HEK293 (cell line): Measurements from ENCODE around the gene ADGRD2.

Source experiments
- CTCF ChIA-PET: fragments of 350-600 bp; formaldehyde crosslinking; extraction: SDS; loops from one replicate; lab custom pipeline; 2021; ENCODE audit warnings: antibody characterized with exemption; lab: Yijun Ruan, JAX
- POLR2A ChIA-PET: fragments of 300-600 bp; formaldehyde crosslinking; extraction: SDS; loops from one replicate; lab custom pipeline; 2020; ENCODE audit warnings: antibody characterized with exemption, inconsistent platforms; lab: Yijun Ruan, JAX
- H3K27ac ChIP-seq: fragments of 200-500 bp; sonication (Bioruptor generic); 2 replicates; pipeline ENCODE4 v1.5.1; 2014; ENCODE audit warnings: low read depth, low read length, control low read depth, inconsistent platforms; ENCODE audit errors: extremely low read depth
- H3K36me3 ChIP-seq, 2 experiments: fragments of 200-500 bp in 1 of 2; sonication (Bioruptor generic) in 1 of 2; 1 replicate in 1 of 2; 2 replicates in 1 of 2; pipeline ENCODE4 v1.5.1; 2014 to 2017; ENCODE audit warnings: inconsistent platforms in 2 of 2, low read length in 2 of 2; ENCODE audit not compliant: control insufficient read depth in 2 of 2, insufficient read depth in 1 of 2
- H3K4me1 ChIP-seq: fragments of 200-500 bp; sonication (Bioruptor generic); 2 replicates; pipeline ENCODE4 v1.5.1; 2014; ENCODE audit warnings: mild to moderate bottlenecking, low read length, inconsistent platforms; ENCODE audit not compliant: control insufficient read depth, insufficient read depth
- H3K4me3 ChIP-seq: 2 replicates; pipeline ENCODE4 v1.5.1; 2011; ENCODE audit warnings: low read depth, mild to moderate bottlenecking, control low read depth, low read length, moderate library complexity
- H3K9me3 ChIP-seq: fragments of 200-500 bp; sonication (Bioruptor generic); 2 replicates; pipeline ENCODE4 v1.5.1; 2014; ENCODE audit warnings: low read depth, low read length, inconsistent platforms; ENCODE audit not compliant: control insufficient read depth, insufficient read depth
- ELK4 ChIP-seq: IDR thresholded peaks from 2 replicates; pipeline ENCODE4 v1.6.1; 2011; ENCODE audit warnings: mild to moderate bottlenecking, low read depth, low read length, borderline replicate concordance
- GLI2 ChIP-seq: fragments of 450-650 bp; formaldehyde crosslinking; IDR thresholded peaks from 2 replicates; pipeline ENCODE4; 2017; ENCODE audit warnings: missing biosample characterization, missing genetic modification characterization, low read depth, borderline replicate concordance
- HIC1 ChIP-seq: fragments of 450-650 bp; formaldehyde crosslinking; IDR thresholded peaks from 2 replicates; pipeline ENCODE4 v1.5.1; 2016; ENCODE audit warnings: missing biosample characterization, missing genetic modification characterization
- KLF8 ChIP-seq: fragments of 450-650 bp; formaldehyde crosslinking; IDR thresholded peaks from 2 replicates; pipeline ENCODE4 v1.5.1; 2016; ENCODE audit warnings: missing biosample characterization, missing genetic modification characterization
- MZF1 ChIP-seq: fragments of 450-650 bp; formaldehyde crosslinking; IDR thresholded peaks from 2 replicates; pipeline ENCODE4 v1.5.1; 2017; ENCODE audit warnings: missing biosample characterization, missing genetic modification characterization, borderline replicate concordance
- OVOL3 ChIP-seq: fragments of 450-650 bp; formaldehyde crosslinking; IDR thresholded peaks from 2 replicates; pipeline ENCODE4 v1.5.1; 2016; ENCODE audit warnings: missing biosample characterization, missing genetic modification characterization
- PRDM2 ChIP-seq: fragments of 450-650 bp; formaldehyde crosslinking; IDR thresholded peaks from 2 replicates; pipeline ENCODE4 v1.5.1; 2016; ENCODE audit warnings: missing biosample characterization, missing genetic modification characterization, borderline replicate concordance
- SP3 ChIP-seq: fragments of 450-650 bp; formaldehyde crosslinking; IDR thresholded peaks from 2 replicates; pipeline ENCODE4 v1.5.1; 2016; ENCODE audit warnings: missing biosample characterization, missing genetic modification characterization
- ZNF132 ChIP-seq: fragments of 450-650 bp; formaldehyde crosslinking; IDR thresholded peaks from 2 replicates; pipeline ENCODE4 v1.5.1; 2017; ENCODE audit warnings: missing biosample characterization, missing genetic modification characterization, borderline replicate concordance
- ZNF133 ChIP-seq: fragments of 450-650 bp; formaldehyde crosslinking; IDR thresholded peaks from 2 replicates; pipeline ENCODE4 v1.5.1; 2016; ENCODE audit warnings: missing biosample characterization, missing genetic modification characterization
- ZNF148 ChIP-seq: fragments of 450-650 bp; formaldehyde crosslinking; IDR thresholded peaks from 2 replicates; pipeline ENCODE4 v1.5.0; 2017; ENCODE audit warnings: missing biosample characterization, missing genetic modification characterization, borderline replicate concordance
- ZNF155 ChIP-seq: fragments of 450-650 bp; formaldehyde crosslinking; IDR thresholded peaks from 2 replicates; pipeline ENCODE4 v1.5.1; 2016; ENCODE audit warnings: missing biosample characterization, missing genetic modification characterization
- ZNF169 ChIP-seq: fragments of 450-650 bp; formaldehyde crosslinking; IDR thresholded peaks from 2 replicates; pipeline ENCODE4 v1.5.1; 2016; ENCODE audit warnings: missing biosample characterization, missing genetic modification characterization
- ZNF302 ChIP-seq: fragments of 450-650 bp; formaldehyde crosslinking; IDR thresholded peaks from 2 replicates; pipeline ENCODE4 v1.5.1; 2016; ENCODE audit warnings: missing biosample characterization, missing genetic modification characterization, low read depth
- ZNF354C ChIP-seq: fragments of 450-650 bp; formaldehyde crosslinking; IDR thresholded peaks from 2 replicates; pipeline ENCODE4 v1.5.1; 2016; ENCODE audit warnings: missing biosample characterization, missing genetic modification characterization, low read depth, borderline replicate concordance
- ZNF394 ChIP-seq: fragments of 450-650 bp; formaldehyde crosslinking; IDR thresholded peaks from 2 replicates; pipeline ENCODE4 v1.5.1; 2016; ENCODE audit warnings: missing biosample characterization, missing genetic modification characterization, mild to moderate bottlenecking, moderate library complexity, borderline replicate concordance
- ZNF514 ChIP-seq: fragments of 450-650 bp; formaldehyde crosslinking; IDR thresholded peaks from 2 replicates; pipeline ENCODE4 v1.5.1; 2016; ENCODE audit warnings: missing biosample characterization, missing genetic modification characterization
- ZNF596 ChIP-seq: fragments of 450-650 bp; IDR thresholded peaks from 2 replicates; pipeline ENCODE4 v1.5.0; 2018; ENCODE audit warnings: missing biosample characterization, mild to moderate bottlenecking, missing genetic modification characterization, moderate library complexity
- ZNF623 ChIP-seq: fragments of 450-650 bp; formaldehyde crosslinking; IDR thresholded peaks from 2 replicates; pipeline ENCODE4 v1.5.1; 2016; ENCODE audit warnings: missing biosample characterization, missing genetic modification characterization
- ZSCAN23 ChIP-seq: fragments of 450-650 bp; formaldehyde crosslinking; IDR thresholded peaks from 2 replicates; pipeline ENCODE4 v1.5.1; 2016; ENCODE audit warnings: missing biosample characterization, missing genetic modification characterization

Gene ADGRD2

GRCh38 chr9:124492818-124493217 lies 42.6 kb downstream of the ADGRD2 start (continued):
- TF ChIP-seq GLI2 (tag by site-specific recombination) (no peak), ZNF169 (tag by site-specific recombination) (no peak), ZNF596 (tag by site-specific recombination) (no peak), ZNF354C (tag by site-specific recombination) (no peak), ELK4 (no peak), ZNF302 (no peak), ZSCAN23 (tag by site-specific recombination) (no peak), ZNF133 (tag by site-specific recombination) (no peak), OVOL3 (no peak), MZF1 (tag by site-specific recombination) (no peak), KLF8 (tag by site-specific recombination) (no peak)

GRCh38 chr9:124493218-124493617 lies 43.0 kb downstream of the ADGRD2 start:
- POLR2A ChIA-PET, result no interaction called here
- H3K4me3 ChIP-seq, result no peak overlapping the region
- no peaks in the 10 kb centered on the region for H3K9me3 ChIP-seq
- TF ChIP-seq ZNF623 (tag by site-specific recombination) (no peak), ZNF148 (no peak), ZNF133 (tag by site-specific recombination) (no peak), ZNF394 (no peak), SP3 (no peak), ZNF514 (tag by site-specific recombination) (no peak), ZNF155 (tag by site-specific recombination) (no peak), PRDM2 (no peak), HIC1 (tag by site-specific recombination) (no peak), ZNF132 (no peak)
- TF ChIP-seq, all 188 proteins: peak for 0
- Histone ChIP-seq H3K27ac (no peak overlapping the region), H3K4me1 (no peaks in the 10 kb centered on the region), H3K36me3 (no peaks in the 10 kb centered on the region)
- CTCF ChIA-PET, result interaction anchor here (0.5 kb wide), 1 partner anchor 13 kb away, joined by 3 read pairs; no protein-coding TSS in a partner anchor
